OCI-M2 (cell line): Measurements from ENCODE around the gene BARHL1.
"Not testable (repeated sequence)": the region's sequence is repeated elsewhere in the genome, so short reads cannot be mapped to it uniquely, and the experiment has no call there.

ENCODE experiments used
- DNase-seq: peaks from one replicate; lab custom pipeline; 2025; ENCODE audit not compliant: unreplicated experiment; lab: John Stamatoyannopoulos, UW

The BARHL1 gene

DNA sequence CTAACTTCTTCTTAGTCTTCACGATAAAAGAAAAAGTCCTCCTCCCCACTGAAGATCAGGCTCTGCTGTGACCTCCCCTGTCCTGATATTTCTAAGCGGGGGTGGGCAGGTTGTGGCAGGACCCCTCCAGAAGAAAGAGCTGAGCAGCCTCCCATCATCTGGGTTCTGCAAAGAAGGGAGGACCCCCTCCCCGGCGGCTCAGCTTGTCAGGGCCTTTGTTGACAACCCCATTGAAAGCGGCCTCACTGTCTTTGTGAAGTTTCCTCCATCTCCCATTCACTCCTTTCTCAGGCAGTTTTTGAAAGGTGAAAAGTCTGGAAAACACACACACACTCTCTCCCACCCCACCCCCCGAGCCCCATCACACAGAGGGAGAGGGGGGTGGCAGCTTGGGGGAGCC is 26.2 kb upstream of the BARHL1 start:
- no peak for DNase-seq

DNA sequence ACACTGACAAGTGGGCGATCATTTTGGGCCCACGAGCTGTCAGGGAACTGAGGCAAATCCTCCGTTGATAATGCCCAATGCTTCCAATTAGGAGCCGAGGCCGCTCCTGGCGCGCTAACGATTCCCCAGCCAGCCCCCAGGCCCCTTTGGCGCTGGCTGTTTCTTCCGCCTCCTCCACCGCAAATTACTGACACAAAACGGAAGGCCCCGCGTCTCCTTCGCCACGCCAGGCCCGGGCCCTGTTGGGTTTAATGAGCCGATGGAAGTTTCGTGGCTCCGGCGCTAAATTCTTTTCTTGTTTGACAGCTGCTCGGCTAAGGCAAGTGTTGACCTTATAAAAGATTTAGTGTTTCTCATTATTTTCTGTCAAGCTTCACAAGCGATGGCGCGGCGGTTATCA is 25.7 kb upstream of the BARHL1 start:
- no peak for DNase-seq

DNA sequence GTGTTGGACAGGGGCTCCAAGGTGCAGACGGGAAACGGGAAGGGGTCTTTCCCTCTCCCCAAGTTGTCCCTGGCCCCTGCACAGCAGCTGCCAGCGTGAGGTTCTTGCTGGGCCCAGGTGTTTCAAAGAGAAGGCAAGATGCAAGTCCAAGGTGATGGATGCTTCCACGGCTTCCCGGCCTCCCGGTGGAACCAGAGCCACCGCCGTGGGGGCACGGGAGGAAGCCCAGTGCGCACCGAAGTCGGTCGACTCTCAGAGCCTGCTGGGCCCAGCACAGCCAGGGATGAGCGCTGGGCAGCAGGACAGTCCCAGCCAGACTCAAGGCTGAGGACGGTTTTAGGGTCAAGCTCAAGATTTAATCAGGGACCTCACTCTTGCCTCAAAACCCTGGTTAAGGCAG is 25.2 kb upstream of the BARHL1 start:
- no peak for DNase-seq

DNA sequence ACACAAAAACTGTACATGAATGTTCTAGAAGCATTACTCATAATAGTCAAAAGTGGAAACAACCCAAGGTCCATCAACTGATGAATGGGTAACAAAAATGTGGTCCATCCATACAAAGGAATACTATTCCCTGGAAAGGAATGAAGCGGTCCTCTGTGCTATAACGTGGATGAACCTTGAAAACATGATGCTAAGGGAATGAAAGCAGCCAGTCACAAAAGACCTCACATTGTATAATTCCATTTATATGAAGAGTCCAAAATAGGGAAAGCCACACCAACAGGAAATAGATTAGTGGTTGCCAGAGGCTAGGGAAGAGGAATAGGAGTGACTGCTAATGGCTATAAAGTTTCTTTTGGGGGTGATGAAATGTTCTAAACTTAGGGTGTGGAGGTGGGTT is 22.7 kb upstream of the BARHL1 start:
- no peak for DNase-seq

DNA sequence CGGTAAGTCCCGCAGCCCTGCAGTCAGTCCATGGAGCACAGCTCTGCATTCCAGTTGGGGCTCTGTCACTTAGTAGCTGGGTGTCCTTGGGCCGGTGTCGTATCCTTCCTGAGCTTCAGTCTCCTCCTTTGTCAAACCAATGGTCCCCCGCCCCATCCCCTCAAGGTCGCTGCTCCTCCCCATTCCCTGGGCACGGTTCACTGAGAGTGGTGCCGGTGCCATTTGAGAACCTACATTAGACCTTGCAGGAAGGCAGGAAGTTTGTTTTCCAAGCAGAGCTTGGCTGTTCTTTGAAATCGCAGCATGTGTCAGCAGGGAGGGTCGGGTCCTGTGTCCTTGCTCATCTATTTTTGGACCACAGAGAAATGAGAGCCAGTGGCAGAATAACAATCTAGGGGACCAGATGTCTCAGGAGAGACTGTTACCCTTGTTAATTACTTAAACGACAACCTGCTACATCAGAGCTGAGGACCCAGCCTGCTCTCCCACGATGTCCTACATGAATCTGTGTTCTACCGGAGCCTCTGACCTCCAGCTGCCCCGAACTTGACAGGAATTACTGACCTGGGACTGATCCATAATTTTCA is 21.7 kb upstream of the BARHL1 start:
- no peak for DNase-seq

DNA sequence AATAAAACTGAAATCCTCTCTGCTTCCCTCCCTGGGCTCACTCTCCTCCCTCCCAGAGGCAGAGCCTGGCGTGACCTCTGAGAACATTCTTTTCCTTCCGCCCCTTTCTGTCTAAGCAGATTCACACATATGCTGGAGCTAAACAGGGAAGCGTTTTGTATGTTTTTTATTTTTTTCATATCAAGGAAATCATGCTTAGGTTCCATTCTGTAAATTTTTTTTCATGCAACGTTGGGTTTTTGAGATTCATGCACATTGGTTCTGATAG is 20.2 kb upstream of the BARHL1 start:
- DNase-seq = no peak

DNA sequence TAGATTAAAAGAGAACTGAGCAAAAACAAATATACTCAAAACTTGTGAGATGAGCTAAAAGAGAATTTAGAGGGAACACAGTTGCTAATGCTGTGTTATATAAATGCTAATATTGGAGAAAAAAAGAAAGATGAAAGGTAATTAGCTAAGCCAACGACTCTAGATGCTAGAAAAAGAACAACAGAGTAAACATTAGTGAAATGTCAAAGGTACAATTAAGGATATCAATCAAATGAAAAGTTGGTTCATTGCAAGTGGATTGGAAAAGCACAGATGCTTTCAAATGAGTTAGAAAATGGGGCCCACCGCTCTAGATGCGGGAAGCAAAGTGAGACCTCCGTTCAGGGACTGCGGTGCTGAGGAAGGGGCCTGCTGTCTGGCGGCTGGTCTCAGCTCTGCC is 17.9 kb upstream of the BARHL1 start:
- DNase-seq = no peak

DNA sequence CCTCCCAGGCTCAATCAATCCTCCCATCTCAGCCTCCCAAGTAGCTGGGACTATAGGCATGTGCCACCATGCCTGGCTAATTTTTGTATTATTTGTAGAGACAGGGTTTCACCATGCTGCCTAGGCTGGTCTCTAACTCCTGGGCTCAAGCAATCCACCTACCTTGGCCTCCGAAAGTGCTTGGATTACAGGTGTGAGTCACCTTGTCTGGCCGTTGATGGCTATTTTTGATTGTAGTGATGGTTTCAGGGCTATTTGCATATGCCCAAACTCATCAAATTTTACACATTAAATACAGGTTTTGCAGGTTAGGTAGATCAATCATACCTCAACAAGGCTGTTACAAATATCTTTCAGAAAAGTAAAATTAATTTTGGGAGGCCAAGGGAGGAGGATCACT is 13.6 kb upstream of the BARHL1 start:
- not testable (repeated sequence) for DNase-seq

DNA sequence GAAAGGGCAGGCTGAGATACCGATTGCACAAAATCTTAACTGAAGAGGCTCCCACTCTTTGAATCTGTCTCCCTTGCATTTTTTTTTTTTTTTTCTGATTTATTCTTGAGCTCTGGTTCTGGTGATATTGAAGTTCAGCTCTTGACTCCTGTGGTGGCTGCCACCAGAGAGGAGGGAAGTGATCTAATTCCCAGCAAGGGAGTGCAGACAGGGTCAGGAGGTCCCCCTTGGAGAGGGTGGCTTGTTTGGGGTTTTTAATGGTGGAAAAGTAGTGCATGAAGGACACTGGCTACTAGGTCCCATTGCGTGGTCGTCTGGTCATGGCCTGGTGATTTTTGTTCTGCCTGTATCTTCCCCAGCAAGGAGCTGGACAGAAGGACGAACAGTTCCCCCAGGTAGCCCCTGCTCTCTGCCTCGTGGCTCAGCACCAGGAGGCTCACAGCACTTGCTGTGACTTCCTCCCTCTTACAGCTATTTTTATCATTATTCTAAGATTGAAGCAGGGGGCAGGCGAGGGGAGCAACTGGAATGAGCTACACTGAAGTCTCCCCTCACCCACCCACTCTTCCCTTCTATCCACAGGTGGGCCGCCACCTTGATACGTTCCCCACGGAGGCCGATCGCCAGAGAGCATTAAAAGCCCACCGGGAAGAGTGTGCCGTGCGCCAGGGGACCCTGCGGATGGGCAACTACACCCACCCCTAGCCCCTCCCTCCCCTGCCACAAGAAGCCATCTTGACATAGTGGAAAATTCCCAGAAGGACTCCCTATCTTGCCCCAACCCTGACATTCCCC is 10.4 kb upstream of the BARHL1 start:
- DNase-seq = no peak

DNA sequence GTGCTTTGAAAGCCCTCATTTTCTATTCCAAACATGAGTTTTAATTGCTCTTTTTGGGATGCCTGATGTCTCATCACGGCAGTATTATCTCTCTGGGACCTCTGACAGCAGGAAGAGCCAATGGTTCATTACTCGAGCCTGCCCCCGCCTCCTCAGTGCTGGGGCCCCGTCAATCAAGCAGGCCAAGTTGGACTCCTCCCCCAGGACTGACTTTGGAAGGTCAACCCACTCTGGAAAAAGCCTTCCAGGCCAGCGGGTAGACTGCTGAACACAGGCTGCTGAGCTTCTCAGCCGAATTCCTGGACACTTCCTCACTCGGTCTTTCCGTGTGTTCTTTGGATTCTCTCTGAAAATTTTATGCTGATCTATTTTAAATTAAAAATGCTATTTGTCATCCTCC is 9.5 kb upstream of the BARHL1 start:
- DNase-seq = no peak

DNA sequence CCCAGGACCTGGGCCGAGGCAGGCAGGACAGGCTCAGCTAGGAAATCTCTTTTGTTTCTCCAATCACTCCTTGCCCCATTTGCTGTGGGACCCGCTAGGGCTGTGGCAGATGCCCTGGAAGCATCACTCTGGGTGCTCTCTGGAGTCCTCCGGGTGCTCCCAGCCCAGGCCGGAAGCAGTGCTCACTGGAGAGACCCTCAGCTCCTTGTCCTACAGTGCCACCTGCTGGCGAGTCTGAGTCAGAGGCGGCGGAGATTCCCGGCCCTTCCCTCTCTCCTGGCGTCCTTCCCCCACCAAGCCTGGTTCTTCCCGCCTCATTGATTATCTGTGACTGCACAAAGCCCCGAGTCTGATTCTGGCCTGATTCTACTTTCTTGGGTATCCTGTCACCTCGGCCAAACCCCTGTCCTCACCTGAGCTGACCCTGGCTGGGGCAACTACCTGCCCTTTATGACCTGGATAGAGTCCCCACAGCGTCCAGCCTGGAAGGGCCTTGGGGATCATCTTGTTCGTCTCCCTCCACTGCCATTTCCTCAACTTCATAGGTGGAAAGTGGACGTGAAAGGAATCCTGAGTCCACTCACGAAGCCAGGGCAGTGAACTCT is 7.3 kb upstream of the BARHL1 start:
- peak; percentile 1 for DNase-seq

DNA sequence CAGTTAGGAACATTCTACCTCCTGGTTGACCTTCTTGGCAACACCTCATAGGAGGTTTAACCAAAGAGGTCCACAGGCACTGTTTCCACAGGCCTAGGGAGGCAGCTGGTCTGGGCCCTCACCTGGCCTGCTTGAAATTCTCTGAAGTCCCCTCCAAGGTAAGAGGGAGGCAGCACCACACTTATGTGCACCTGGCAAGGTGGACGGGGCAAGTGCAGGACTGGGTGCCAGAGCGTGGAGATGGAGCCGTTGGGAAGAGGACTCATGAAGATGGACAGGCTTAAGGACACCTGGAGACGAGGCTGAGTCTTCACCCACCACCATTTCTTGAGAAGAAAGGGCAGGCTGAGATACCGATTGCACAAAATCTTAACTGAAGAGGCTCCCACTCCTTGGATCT is 6.6 kb upstream of the BARHL1 start:
- DNase-seq = no peak

DNA sequence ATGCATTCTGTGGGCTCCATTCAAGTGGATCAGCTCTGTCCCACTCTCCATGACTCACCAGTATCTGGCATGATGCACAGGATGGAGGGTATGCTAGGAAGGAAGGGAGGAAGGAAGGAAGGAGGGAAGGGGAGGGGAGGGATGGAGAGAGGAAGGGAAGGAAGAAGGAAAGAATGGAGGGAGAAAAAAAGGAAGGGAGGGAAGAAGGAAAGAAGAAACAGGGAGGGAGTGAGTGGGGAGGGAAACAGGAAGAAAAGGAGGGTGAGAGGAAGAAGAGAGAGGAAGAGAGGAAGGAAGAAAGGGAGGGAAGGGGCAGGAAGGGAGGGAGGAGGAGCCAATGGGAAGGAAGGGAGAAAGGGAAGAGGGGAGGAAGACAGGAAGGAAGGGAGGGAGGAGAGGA is 5.3 kb upstream of the BARHL1 start:
- no peak for DNase-seq

DNA sequence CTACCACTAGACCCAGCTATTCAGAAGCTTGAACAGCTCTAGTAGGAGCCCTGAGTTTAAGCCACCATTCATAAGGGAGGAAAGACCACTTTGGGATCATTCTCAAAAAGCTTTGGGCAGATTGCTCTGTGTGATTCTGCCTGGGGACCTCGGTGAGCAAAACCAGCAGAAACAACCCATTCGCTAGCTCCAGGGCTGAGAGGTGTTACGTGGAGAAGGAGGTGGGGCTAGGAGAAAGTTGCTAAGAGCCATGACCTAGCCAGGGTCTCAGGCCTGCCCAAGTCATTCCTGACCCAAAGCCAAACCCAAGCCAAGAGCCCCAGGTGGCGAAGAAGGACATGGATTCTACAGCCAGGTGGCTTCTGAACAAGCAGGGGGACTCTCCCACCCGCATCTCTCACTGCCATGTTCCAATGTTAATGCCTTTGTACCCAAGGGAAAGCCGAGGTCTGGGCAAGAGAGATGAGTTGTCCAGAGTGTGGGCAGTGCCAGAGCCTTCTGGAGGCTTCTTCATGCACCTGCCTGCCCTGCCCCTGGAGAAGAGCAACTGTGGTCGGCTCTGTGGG is 4.0 kb upstream of the BARHL1 start:
- no peak for DNase-seq

DNA sequence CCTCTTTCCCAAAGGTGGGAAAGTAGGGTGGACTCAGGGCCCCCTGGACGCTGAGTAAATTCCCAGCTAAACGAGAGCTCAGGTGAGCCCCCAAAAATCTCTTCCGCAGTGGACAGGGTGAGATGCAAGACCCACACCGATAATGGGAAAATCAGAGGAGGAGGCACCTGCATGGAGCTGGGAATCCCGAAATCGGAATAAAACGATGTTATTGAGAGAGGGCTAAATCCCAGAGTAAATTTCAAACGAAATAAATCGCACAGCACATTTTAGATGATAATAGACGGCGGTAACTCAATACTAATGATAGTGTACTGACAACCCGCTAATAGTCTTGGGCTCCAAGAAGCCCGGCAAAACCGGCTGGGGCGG is 3.0 kb upstream of the BARHL1 start:
- DNase-seq = no peak

DNA sequence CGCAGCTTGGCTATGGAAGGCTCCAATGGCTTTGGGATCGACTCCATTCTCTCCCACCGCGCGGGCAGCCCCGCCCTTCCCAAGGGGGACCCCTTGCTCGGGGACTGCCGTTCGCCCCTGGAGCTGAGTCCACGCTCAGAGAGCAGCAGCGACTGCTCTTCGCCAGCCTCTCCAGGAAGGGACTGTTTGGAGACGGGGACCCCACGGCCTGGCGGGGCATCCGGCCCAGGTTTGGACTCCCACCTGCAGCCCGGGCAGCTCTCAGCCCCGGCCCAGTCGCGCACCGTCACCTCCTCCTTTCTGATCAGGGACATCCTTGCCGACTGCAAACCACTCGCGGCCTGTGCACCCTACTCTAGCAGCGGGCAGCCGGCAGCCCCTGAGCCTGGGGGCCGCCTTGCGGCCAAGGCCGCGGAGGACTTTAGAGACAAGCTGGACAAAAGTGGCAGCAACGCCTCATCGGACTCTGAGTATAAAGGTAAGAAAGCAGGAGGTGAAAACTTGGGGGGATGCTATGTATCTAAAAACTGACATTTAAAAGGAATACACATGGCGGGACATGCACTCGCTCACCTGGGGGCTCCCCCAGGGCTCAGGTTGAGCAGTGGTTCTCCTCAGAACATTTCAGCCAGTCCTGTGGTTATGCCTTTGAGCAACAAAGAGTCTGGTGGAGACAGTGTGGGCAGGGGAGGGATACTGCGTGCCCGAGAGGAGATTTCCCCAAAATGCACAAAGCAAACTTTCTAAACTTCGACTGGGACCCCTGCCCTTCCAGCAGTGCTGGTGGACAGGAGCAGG is 579 bp downstream of the BARHL1 start:
- no peak for DNase-seq

DNA sequence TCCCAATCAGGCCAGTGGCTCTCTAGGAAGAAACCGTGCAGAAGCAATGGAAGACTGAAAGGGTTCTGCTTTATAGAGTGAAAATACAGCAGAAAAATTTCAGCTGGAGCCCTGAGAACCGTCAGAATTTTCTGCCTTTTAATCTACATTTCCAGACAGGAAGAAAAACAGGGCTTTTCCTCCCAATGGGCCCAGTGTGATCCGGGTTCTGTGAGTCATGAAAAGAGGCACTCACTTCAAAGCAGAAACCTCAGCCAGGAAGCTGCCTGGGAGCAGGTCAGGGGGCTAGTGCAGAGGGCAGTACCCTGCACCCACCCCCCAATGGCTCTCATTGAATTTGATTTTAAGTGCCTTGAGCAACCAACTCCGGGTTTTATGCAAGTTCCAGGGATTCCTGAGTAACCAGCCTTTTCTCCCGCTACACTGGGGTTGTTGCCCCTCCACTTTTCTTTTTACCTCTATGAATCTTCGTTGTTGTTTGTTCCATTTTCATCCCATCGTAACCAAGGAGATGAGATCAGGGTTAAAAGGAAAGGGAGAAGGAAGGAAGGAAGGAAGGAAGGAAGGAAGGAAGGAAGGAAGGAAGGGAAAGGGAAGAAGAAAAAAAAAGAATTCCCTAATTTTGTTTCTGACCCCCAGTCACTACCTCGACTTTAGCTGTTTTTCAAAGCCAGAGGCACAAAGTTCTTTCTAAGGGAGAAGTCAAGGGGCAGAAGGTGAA is 1.3 kb downstream of the BARHL1 start:
- DNase-seq = no peak

DNA sequence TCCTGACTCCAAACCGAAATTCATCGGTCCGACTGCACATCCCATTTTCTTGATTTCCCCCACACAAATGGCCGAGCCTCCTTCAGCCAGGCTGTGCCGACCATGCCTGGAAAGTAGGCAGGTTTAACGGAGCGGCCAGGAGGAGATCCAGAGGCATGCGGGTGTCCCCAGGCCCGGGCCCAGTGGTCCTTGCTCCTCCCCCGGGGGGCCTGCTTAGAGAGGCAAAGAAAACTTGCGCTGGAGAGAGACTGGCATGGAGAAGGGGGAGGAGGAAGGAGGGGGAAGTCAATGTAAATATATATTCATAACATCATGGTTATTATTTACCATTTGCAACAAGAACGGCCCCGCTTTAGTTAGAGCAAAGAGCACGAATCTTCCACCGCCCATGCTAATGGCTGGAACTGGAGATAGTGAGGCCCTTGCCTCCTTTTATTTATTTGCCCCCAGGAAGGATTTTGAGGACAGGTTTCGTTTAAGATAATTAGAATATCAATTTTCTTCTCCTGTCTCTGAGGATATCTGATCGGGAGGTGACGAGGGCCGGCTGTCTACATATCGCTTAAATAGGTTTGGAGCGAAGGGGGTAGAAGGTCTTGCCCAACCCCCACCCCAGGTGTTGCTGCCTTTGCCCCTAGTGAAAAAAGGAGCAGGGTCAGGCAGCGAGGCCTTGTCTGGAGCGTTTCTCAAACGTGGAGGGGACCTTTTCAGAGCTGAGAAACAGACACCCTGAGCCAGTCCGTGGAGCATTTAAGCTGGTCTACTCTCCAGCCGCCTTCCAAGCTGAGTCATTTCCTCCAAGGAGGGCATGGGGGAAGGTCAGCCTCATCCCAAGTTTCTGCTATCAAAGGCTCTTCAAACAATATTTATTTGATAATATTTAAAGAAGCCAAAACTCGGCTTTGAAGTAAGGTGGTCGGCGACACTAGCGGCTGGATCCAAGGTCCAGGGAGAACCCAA is 2.5 kb downstream of the BARHL1 start:
- DNase-seq = no peak

DNA sequence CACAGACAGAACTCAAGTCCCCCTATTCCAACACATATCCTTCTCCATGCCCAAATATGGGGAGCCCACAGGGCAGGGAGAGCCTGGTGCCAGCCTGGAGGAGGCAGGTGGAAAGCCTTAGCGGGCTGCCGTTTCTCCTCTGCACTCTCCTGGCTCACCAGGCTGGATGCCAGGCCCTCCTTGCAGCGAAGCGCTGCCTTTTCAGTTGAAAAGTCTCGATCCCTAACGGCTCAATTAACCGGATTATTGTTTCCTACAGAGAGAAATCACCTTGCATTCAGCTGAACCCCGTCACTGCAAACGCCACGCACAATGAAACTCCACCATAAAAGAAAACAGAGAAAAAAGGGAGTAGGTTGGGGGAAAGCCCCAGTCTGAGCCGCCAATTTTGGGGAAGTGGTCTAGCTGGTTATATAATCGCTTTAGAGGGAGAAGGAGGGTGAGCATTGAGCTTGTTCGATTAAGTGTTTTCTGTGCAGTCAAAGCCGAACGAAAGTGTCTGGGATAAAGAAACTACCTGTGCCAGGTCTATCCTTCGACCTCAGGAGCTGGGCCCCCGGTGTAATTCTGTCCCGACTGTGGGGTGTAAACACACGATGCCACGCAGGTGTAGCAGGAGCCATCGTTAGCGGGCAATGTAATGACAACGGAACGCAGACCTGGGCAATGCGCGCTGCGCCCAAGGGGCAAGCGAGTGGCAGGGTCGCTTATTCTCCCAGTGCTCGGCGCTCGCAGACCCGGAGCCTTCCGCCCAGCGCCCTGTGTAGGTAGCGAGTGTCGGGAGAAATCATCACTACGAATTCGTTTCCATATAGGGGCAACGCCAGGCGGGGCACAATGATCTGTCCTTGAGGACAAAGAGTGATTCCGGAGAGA is 3.8 kb downstream of the BARHL1 start:
- no peak for DNase-seq
